ENCODE results near the gene KCNA3. TPM values are rescaled to one million over a fixed set of nuclear protein-coding genes. Genes with fewer than 3 reads are reported as not detected.

KCNA3 gene
- total RNA-seq: 0.17 and 0.45 TPM in 2 replicates

DNA sequence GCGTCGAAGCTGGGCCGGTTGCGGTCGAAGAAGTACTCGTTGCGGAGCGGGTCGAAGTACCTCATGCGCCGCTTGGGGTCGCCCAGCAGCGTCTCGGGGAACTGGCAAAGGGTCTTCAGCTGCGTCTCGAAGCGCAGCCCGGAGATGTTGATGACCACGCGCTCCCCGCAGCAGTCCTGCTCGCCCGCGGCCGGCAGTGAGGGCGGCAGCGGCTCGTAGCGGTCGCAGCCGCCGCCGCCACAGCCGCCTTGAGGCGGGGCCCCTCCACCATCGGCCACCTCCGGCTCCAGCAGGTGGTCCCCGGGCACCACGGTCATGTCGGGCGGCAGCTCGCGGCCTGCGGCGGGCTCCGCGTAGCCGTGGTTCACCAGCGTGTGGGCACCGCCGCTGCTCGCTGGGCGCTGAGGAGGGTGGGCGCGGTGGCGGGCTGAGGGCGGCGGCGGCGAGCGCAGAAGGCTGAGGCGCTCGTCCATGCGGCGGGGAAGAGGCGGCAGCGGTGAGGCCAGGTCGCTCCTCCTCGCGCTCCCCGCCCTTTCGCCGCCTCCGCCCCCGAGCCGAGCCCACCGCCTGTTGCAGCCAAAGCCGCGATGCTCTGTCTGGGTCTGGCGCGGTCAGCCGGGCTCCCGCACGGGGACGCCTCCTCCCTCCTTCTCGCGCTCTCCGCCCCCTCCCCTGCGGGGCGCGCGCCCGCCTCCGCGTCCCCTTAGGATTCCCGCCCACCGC lies at the start of gene KCNA3:
TSS of gene KCNA3 (minus strand) at position 604 of the 723 bp plus-strand sequence. CDS start at position 473, 131 bp downstream.

Other genes starting within 250 kb of the KCNA3 start
- not detected in 2 replicates for gene PROK1, start 223.8 kb downstream of the KCNA3 start, total RNA-seq
- not detected in 2 replicates for gene KCNA10, start 155.8 kb downstream of the KCNA3 start, total RNA-seq
- gene KCNA2, start 68.6 kb downstream of the KCNA3 start, total RNA-seq: not detected in 2 replicates
- gene CD53, start 198.2 kb upstream of the KCNA3 start, total RNA-seq: not detected in 2 replicates